Hepatocyte (in vitro differentiated cells): ENCODE data around the gene ETV6.

Experiments
- EZH2phosphoT487 ChIP-seq: fragments of 200-600 bp; sonication (generic); IDR thresholded peaks from one replicate; pipeline ENCODE4 v1.6.1; 2018; ENCODE audit warnings: antibody characterized with exemption, mild to moderate bottlenecking, low read depth, moderate library complexity; ENCODE audit not compliant: unreplicated experiment, severe bottlenecking
- TF ChIP-seq, protein P1 (sequence below): fragments of 200-600 bp; sonication (generic); IDR thresholded peaks from 2 replicates; pipeline ENCODE4 v1.5.1; 2016; ENCODE audit warnings: antibody characterized with exemption, mild to moderate bottlenecking; ENCODE audit not compliant: poor library complexity

DNA sequence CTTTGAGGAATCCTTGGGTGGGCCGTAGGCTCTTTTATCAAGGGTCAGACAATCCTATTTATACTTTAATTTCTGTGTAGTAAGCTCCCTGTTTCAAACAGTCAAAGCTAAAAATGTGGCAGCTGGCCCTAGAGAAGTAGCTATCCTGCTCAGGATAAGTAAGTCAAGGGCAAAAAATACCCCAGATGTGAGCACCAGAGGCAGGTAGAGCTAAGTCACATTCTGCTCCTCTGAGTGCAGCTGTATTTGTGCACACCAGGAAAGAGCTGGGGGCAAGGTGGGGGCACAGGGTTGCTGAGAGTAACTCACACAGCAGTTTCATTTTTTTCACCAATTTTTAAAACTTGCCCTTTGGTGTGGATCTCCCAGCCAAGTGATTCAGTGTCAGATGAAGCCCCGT lies 5.3 kb downstream of the ETV6 start:
- TF ChIP-seq, protein P1, sequence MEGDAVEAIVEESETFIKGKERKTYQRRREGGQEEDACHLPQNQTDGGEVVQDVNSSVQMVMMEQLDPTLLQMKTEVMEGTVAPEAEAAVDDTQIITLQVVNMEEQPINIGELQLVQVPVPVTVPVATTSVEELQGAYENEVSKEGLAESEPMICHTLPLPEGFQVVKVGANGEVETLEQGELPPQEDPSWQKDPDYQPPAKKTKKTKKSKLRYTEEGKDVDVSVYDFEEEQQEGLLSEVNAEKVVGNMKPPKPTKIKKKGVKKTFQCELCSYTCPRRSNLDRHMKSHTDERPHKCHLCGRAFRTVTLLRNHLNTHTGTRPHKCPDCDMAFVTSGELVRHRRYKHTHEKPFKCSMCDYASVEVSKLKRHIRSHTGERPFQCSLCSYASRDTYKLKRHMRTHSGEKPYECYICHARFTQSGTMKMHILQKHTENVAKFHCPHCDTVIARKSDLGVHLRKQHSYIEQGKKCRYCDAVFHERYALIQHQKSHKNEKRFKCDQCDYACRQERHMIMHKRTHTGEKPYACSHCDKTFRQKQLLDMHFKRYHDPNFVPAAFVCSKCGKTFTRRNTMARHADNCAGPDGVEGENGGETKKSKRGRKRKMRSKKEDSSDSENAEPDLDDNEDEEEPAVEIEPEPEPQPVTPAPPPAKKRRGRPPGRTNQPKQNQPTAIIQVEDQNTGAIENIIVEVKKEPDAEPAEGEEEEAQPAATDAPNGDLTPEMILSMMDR = no peak
- TF ChIP-seq EZH2phosphoT487 = no peak
